Activated CD4-positive, alpha-beta T cell treated with anti-CD3 and anti-CD28 coated beads for 4 hours (primary cell): ENCODE measurements around the gene TNS3.

Source experiments
- DNase-seq, 2 donors: peaks; one replicate each; pipeline ENCODE4 v3.0.0-alpha.2; 2020

The TNS3 gene

DNA sequence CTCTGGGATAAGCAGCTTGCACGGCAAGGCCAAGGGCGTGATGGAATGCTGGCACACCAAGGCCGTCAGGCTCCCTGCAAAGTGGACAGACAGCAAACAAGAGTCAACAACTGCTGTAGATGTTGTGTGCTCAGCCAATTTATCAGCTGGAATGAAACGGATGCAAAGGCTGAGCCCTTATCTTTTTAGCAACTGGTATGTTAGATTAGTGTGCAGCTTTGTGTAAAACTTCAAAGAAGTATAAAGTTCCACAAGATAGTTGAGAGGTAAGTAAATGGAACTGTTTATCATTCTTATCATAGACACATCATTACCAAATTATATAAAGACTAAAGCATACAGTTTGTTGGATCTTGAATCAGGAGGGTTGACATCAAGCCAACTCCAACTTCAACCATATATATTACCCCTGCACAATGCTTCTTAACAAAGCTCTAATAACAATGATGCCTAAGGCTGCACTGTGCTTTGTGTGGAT is 289.0 kb downstream of the TNS3 start:
- DNase-seq, result no peak

DNA sequence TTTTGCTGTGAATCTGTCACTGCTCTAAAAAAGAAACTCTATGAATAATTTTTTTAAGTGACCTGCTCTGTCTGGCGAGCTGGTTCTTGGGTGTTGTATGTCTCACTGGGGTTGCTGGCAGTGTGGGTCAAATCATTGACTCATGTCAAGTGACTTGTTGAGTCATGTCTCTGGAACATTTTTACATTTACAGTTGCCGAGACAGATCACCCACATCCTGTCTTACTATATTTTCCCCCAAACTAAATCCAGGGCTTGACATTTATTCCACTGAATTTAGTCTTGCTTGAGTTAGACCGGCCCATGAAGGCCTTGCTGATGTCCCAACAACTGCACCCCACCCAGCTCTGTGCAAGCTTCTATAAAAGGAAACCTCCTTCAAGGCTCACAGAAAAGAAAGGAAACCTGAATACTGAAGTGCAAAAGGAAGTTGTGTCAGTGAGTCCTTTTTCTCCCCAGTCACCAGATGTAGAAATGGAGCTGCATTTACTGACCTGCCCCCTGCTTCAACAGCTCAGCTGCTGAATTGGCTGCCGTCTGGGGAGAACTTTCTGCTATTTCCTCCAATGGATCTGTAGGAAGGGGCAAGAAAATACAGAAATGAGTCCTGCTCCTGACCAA is 290.3 kb downstream of the TNS3 start:
- DNase-seq, result no peak

DNA sequence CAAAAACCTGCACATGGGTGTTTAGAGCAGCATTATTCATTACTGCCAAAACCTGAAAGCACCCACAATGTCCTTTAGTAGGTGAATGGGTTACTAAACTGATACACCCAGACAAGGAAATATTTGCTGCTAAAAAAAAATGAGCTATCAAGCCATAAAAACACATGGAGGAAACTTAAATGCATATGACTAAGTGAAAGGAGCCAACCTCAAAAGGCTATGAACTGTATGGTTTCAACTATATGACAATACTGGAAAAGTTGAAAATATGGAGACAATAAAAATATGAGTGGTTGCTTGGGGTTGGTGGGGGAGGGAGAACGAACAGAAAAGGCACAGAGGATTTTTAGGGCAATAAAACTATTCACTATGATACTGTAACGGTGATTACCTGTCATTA is 291.0 kb downstream of the TNS3 start:
- no peak for DNase-seq

DNA sequence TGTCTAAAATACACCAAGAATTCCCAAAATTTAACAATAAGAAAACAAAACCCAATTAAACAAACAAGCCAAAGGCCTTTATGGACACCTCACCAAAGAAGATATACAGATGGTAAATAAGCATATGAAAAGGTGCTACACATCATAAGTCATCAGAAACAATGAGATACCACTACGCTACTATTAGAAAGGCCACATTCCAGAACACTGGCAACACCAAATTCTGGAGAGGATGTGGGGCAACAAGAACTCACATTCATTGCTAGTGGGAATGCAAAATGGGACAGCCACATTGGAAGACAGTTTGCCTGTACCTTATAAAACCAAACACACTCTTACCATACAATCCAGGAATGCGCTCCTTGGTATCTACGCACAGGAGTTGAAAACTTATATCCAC is 291.4 kb downstream of the TNS3 start:
- no peak for DNase-seq

DNA sequence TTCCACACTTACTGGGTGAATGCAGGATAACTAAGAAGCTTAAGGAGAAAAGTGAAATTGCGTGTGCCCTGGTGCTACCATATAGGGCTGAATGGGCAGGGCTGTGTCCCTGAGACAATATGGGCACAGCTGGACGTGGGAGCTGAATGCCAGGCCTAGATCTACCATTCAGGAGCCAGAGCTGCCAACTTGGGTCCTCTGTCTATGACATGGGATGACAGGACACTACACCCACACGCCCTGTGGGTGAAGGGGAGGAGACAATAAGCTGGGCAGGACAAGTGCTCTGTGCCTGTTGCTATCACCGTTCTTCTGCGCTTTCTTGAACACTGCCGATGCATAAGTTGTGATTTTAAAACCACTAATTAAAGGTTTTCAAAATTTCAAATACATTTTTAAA is 293.9 kb downstream of the TNS3 start:
- DNase-seq, result no peak

DNA sequence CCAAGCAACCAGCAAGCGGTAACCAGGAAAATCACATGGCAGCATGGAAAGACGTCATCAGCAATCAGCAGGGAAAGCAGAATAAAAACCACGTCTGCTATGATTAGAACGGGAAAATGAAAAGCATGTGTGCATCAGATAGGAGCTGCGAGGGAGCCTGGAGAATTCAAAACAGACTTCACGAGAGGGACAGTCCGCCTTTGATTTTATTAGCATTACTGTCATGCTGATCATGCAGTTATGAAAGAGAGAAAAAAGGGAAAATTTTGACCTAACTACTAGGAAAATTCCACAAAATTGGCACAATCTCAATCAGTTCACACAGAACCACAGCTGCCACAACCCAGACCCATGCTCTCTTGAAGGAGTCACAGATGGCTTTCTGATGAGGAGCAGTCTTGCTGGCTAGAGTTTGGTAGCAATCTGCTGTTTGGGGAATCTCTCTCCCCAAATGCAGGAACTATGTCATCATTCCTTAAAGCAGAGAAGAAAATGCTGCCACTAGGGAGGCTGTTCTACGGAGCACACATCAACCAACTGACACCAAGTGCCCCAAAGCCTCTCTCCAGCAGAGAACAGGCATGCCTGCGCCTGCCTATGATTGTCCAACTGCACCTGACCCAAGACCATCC is 295.9 kb downstream of the TNS3 start:
- DNase-seq, result no peak

DNA sequence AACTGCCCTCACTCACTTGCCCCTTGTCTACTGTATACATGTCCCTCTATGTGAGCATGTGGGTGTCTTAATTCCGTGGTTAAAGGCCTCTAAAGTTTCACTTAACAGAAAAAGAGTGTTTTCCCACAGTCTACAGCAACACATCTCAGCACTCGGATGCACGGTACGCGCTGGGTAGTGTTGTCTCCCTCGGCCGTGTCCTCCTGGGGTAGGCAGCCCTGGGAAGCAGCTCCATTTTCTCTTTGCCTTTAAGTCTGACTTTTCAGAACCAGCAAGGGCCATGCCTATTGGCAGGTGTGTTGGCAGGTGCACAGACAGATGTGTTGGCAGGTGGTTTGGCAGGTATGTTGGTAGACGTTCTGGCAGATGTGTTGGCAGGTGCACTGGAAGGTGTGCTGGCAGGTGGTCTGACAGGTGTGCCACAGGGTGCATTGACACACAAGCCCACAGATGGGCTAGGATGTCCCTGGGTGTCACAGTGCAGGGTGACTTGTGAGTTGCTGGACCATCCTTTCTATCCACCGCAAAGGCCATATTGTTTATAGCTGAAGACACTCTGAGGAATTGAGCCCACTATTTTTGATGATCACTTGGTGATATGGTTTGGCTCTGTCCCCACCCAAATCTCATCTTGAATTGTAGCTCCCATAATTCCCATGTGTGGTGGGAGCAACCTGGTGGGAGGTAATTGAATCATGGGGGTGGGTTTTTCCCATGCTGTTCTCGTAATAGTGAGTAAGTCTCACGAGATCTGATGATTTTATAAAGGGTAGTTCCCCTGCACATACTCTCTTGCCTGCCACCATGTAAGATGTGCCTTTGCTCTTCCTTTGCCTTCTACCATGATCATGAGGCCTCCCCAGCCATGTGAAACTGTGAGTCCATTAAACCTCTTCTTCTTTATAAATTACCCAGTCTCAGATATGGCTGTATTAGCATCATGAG is 296.9 kb downstream of the TNS3 start:
- DNase-seq, result no peak

DNA sequence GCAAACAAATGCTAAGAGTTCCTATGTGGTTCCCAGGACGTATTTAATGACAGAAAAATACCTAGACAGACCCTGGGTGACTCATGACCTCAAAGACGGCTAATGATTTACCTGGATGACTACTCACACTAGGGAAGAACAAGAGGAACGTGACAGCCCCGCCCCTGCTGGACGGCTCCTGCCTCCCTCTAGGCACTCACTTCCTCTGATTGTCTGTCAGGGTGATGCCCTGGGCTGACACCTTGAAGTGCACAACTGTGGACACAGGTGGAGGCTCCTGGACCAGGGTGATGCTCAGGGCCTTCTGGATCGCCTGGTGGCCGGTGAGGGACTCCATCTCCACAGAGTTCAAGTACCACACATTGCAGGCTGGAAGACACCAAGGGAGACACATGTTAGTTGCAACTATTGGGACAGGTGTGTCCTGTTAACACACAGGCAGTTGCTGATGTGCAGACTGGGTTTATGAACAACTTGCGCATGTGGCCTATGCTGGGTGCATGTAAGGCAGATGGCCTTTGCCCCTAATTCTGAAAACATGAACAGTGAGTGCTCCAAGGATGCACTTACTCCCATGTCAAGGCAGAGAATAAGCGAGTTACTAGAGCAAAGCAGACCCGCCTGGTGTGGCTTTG is 298.3 kb downstream of the TNS3 start:
- no peak for DNase-seq

DNA sequence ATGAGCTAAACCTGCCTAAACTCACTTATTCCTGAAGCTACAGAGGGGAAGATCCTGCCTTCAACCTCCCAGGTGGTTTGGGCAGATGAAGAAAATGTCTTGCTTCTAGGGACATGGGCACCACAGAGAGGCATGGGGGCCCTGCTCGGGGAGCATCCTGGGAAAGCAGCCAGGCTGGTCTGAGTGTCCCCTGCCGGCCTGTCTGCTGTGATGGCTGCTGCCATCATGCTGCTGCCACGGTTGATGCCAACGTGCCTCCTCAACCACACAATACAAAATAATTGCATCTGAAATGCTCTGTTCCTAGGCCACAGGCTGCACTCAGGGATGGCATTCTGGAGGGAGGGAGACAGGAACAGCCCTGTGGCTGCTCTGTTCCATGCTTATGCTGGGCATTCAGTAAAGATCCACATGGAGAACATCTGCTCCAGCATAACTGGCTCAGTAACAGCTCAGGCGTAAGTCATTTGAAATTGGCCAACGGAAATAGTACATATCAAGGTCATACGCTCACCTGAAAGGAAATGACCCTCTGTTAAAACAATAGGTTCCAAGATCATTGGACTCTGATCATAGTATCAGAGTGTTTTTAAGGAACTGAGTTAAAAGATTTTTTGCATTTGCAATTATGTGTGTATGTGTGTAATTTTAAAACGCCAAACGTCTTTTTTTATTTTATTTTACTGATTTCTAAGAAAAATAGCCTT is 299.0 kb downstream of the TNS3 start:
- DNase-seq, result no peak

DNA sequence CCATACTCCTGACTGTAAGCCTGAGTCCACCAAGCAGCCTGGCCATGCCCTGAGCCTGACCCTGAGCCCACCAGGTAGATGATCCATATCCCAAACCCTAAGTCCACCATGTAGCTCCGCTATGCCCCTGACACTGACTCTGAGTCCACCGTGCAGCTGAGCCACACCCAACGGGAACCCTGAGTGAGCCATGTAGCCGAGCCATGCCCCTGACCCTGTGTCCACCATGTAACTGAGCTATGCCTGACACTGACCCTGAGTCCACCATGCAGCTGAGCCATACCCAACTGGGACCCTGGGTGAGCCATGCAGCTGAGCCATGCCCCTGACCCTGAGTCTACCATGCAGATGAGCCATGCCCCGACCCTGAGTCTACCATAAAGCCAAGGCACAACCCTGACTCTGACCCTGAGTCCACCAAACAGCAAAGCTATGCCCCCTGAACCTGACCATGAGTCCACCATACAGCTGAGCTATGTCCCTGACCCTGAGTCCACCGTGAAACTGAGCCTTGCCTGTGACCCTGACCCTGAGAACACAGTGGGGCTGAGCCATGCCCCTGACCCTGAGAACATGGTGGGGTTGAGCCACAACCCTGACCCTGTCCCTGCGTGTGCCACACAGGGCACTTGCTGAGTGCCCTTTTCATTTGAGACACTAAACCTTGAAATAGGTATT is 299.8 kb downstream of the TNS3 start:
- no peak for DNase-seq

DNA sequence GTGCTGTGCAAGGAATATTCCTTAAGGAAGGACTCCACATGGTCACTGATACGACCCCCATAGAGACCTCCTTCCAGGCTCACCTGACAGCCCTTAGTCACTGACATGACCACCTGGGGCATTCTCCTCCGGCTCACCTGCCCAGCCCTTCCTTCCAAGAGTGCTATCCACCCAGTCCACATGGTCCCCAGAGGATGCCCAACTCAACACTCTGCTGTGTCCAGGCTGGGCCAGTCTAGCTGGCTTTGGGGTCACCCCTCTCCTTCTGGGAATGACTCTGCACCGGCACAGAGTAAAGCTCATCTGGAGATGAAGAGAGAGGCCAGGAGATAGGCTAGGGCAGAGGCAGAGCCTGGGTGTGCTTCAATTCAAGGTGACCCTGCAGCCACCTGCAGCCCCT is 300.8 kb downstream of the TNS3 start:
- no peak for DNase-seq

DNA sequence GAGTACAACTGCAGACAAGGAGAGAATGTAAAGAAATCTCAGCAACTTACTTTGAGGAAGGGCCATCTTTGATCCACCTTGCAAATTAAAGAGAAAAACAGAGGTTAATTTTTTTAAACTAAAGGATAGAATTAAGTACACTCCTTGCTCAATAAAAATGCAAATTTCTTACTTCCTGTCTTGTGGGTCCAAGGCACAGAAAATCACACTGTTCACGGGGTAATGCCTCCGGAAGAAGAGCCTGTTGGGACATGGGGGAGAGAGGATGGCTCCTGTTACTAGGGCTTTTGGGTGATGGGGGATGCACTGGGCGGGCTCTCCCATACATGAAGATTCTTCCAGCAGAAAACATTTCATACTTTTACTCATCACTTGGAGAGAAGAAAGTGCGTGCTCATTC is 301.8 kb downstream of the TNS3 start:
- no peak for DNase-seq

DNA sequence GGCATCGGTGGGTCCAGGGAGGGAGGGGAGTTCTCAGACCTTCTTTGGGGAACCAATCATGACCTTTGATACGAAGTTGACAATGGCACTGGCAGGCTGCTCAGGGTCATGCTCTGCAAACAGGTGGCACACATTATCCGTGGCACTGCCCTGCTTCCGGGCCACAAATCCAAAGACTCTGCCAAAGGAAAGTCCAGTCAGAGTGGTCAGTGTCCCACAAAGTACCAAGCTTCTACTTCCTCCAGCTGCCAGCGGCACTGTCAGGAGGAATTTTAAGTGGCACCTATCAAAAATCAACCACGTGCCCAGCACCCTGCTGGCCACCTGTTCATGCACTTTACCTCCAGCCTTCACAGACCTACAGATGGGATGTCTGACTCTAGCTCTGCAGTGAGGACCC is 303.9 kb downstream of the TNS3 start:
- no peak for DNase-seq

DNA sequence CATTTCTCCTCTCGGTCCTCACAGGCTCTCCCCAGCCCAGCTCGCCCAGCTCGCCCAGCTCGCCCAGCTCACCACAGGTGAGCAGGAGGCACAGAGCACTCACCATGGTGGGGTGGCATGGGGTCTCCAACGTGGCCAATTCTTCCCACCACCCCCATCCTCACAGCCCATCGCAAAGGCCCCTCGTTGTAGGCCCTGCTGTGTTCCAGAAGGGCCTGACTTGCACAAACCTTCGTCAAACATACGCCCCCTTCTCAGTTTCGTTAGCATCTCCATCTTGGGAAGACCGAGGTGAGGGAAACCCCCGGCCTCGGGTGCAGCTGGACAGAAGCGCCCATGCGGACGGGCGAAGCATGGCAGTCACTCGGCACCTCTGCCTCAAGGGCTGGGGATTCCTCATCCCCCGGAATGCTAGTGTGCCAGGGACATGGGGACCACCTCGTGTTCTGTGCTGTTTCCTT is 304.6 kb downstream of the TNS3 start:
- no peak for DNase-seq

DNA sequence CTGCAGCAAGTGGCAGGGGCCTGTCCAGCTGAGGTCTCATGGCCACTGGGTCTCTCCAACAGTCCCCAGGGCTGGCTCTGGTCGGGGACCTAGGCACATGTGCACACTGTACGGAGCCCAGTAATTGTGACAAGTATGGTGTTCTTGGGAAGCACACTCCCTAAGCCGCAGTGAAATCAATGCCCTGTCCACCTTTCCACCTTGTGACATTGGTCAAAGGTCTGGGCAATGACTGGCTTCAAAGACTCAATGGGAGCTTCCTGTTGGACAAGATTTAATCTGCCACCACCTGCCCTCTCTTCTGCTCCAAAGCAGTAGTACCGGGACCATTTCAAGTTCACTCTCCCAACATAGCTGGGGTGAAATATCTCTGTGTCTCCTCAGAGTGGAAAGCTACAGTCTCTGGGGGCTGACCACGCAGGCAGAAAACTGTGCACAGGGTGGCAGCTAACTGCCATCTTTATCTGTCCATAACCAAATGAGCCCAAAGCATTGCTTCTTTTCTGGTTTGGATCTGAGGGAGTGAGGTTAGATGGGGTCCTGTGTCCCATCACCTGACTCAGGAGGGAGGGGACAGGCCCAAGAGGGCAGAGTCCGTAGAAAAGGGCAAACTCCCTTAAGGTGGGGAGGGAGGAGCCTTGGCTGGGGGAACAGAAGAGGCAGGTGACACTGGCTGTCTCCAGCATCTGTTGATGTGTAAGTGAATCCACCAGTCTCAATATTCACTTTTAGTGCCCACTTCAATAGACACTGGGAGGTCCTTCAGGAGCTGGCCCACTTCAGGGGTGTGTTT is 307.7 kb downstream of the TNS3 start:
- DNase-seq, result no peak

DNA sequence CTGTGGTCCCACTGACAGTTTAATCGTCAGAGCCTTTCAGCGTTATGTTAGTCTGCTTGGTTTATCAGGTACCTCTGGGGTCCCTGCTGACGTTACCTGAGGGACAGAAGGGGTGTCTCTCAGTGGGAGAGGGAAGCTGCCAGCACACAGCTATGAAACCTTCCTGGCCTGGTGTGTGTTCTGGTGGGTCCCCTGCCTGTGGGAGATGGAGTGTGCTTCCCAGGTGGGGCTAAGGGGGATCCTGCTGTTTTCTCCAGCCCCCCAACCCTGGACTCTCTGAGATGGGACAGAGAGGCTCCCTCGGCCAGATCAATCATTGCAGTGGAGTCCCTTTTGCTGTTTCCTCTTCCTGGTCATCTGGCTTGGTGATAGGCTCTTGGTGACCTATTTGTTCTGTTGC is 308.8 kb downstream of the TNS3 start:
- DNase-seq, result no peak

DNA sequence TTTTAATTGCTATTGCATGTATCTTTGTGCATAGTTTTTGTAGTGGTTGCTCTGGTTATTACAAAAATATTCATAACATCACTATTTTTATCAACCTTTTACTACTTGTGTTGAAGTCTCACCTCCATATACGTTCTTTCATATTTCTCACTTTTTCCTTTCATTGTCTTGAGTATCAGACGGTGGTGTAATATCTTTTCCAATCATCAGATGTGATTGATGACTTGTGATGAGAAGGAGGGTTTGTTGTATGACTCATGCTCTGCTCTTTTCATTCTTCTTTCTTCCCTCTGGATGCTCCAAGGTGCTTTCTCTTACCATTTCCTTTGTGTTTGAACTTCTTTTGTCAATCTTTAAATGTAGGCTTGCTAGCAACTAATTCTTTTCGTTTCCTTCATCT is 310.2 kb downstream of the TNS3 start:
- DNase-seq, result no peak

DNA sequence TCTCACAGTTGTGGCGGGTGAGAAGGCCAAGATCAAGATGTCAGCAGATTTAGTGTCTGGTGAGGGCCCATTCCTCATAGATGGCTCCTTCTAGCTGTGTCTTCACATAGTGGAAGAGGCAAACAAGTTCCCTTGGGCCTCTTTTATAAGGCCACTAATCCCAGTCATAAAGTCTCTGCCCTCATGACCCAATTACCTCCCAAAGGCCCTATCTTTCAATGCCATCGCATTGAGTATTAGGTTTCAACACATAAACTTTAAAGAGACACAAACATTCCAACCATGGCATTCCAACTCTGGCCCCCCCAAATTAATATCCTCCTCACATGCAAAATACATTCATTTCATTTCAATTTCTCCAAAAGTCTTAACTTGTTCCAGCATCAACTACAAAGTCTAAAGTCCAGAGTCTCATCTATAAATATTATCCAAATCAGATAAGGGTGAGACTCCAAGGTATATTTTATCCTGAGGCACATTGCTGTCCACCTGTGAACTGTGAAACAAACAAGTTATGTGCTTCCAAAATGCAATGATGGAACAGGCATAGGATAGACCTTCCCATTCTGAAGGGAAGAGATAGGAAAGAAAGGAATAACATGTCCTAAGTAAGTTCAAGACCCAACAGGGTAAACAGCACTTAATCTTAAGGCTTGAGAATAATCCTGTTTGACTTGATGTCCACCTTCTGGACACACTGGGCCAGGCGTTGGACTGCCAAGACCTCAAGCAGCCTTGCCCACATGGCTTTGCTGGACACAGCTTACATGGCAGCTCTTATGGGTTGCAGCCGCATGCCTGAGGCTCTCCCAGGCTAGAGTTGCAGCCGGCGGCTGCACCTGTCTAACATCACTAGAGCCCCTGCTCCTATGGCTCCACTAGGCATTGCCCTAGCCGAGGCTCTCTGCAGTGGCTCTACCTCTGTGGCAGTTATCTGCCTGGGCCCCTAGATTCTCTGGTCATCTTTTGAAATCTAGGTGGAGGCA is 312.8 kb downstream of the TNS3 start:
- no peak for DNase-seq

DNA sequence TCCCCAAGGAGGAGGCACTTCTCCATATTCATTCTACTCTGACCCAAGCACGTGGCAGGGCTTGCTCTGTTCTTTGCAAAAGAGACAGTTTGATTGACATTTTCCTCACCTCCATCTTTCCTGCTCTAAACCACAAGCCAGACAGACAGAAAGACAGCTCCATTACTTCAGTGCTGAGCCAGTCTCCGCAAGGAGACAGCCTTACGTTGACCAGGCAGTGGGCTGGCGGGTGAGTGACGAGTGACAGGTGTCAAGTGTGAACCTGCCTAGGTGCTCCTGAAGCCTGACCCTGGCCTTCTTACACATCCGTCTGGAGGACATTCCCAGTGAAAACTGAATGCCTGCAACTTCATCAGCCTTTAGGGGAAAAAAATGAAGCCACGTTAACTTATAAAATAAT is 314.6 kb downstream of the TNS3 start:
- no peak for DNase-seq

DNA sequence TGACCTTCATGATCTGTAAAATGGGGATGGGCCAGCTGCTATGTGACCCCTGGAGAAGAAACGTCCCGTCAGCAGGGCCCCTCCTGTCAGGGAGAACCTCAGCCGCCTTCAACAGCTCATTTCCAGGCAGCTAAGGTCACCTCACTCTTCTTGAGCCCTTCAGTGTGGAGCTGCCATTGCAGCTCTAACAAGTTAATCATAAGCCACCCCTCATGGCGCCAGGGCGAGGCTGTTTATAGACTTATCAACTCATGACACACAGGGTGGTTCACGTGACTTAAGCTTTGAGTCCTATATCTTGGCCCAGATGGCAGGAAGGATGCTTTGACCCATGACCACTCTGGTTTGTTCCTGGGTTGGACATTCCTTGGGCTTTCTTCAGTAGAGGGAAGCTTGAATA is 315.1 kb downstream of the TNS3 start:
- DNase-seq, result no peak
